GM19468 (cell line): ENCODE data around the gene LRRC37B.
"Not testable (repeated sequence)": the region's sequence is repeated elsewhere in the genome, so short reads cannot be mapped to it uniquely, and the experiment has no call there.

ENCODE experiments used
- ATAC-seq: cut with Tn5 transposase; IDR thresholded peaks from one replicate; pipeline ENCODE4 v1.9.1; 2021; ENCODE audit warnings: mild to moderate bottlenecking, moderate library complexity, moderate number of reproducible peaks; ENCODE audit not compliant: unreplicated experiment; ENCODE audit errors: extremely low read depth

Gene LRRC37B

DNA sequence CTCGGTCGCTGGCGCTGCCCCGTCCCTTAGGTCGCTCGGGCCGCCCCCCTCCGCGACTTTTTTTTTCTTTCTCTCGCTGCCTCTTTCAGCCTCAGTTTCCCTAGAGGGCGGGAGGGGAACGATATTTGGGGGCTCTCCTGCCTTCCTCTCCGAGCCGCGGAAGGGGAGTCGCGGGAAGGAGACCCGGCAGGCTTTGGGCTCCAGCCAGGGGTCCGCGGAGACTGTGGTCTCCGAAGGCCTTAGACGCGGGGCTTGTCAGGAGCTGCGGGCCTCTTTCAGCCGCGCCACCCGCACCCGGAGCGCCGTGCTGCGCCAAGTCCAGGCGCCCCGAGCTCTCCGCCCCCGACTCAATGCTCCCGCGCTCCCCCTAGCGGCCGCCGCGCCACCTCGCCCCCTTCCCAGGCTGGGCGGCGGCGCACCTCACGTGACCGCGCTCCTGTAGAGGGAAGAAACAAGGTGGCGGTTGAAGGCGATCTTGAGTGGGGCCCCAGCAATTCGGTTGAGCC, at the start of gene LRRC37B:
Gene LRRC37B, plus strand, starts transcription at position 427 of the 506 bp plus-strand sequence. CDS start 14,010 bp downstream, outside the sequence.
- ATAC-seq, result no peak

DNA sequence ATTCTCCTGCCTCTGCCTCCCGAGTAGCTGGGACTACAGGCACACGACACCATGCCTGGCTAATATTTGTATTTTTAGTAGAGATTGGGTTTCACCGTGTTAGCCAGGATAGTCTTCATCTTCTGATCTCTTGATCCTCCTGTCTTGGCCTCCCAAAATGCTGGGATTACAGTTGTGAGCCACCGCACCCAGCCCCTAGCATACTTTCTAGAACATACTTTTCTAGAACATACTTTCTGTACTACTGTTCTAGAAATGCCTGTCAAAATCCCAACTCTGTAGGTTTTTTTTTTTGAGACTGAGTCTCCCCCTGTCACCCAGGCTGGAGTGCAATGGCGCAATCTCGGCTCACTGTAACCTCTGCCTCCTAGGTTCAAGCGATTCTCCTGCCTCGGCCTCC, 43.1 kb upstream of the LRRC37B start:
- not testable (repeated sequence) for ATAC-seq

DNA sequence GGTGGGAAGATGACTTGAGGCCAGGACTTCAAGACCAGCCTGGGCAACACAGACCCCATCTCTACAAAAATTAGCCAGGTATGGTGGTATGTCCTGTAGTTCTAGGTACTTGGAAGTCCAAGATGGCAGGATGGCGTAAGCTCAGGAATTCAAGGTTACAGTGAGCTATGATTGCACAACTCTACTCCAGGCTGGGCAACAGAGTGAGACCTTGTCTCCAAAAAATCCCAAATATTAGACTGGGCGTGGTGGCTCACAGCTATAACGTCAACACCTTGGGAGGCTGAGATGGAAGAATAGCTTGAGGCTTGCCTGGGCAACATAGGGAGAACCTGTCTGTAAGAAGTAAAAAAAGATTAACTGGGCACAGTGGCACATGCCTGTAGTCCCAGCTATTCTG, 39.5 kb upstream of the LRRC37B start:
- ATAC-seq, result no peak

DNA sequence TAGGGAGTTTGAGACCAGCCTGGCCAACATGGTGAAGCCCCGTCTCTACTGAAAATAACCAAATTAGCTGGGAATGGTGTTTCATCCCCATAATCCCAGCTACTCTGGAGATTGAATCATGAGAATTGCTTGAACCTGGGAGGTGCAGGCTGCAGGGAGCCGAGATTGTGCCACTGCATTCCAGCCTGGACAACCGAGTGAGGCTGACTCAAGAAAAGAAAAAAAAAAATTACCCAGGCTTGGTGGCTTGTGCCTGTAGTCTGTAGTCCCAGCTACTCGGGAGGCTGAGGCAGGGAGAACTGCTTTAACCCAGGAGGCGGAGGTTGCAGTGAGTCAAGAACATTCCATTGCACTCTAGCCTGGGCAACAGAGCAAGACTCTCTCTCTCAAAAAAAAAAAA, 36.8 kb upstream of the LRRC37B start:
- not testable (repeated sequence) for ATAC-seq

DNA sequence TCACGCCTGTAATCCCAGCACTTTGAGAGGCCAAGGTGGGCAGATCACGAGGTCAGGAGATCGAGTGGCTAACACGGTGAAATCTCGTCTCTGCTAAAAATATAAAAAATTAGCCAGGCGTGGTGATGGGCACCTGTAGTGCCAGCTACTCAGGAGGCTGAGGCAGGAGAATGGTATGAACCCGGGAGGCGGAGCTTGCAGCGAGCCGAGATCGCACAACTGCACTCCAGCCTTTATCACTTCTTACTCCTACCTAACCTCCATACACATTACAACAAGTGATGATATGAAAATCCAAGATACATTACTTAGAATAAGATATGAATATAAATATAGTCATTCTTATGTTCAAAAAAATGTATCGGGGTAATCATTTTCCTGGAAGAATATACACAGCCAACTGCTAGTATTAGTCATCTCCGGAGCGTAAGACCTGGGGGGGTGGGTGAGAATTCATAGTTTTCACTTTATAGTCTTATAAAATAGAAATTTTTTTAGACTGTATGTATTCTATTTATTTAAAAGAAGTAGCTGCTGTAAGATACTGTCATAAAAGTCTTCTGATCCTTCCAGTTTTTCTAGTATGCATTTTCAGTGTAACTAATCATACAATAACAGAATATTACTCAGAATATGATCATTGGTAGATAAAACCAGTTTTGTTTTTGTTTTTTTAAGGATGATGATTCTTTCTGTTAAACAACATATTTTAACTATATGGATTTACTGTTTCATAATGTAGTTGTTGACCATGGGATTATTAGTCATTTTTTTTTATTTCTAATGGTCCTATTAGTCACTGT, 32.7 kb upstream of the LRRC37B start:
- not testable (repeated sequence) for ATAC-seq

DNA sequence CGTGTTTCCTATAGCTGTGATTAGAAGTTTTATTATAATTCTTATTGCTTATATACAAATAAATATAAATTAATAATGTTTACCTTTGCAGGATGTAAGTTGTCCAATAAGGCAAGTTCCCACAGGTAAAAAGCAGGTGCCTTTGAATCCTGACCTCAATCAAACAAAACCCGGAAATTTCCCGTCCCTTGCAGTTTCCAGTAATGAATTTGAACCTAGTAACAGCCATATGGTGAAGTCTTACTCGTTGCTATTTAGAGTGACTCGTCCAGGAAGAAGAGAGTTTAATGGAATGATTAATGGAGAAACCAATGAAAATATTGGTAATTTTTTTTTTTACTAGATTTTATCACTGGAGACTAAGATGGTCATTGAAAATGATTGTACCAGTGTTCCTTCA, 31.8 kb upstream of the LRRC37B start:
- ATAC-seq, result not testable (repeated sequence)

DNA sequence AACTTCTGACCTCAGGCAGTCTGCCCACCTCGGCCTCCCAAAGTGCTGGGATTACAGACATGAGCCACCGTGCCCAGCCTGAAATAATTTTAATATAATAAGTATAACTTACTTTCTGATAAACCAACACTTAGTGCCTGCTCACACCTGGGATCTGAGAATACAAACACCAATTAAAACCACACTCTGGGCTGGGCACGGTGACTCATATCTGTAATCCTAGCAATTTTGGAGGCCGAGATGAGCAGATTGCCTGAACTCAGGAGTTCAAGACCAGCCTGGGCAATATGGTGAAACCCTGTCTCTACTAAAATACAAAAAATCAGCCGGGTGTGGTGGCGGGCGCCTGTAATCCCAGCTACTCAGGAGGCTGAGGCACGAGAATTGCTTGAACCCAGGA, 15.4 kb upstream of the LRRC37B start:
- not testable (repeated sequence) for ATAC-seq

DNA sequence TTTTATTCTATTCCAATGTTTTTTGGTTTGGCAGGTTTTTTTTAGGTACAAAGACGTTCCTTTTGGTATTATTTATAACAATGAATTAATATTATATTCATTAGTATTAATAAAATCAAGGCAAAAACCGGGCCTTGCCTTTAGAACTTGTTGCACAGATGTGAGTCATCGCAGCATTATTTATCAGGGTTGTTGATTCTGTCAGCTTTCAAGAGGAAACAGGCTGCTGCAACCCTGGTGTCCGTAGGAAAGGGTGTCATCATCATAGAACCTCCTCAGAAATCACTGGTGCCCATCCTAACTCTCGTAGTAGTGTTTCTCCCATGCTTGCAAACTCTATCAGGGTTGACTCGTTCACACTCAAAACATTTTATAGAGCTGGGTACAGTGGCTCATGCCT, 10.2 kb upstream of the LRRC37B start:
- ATAC-seq, result no peak

DNA sequence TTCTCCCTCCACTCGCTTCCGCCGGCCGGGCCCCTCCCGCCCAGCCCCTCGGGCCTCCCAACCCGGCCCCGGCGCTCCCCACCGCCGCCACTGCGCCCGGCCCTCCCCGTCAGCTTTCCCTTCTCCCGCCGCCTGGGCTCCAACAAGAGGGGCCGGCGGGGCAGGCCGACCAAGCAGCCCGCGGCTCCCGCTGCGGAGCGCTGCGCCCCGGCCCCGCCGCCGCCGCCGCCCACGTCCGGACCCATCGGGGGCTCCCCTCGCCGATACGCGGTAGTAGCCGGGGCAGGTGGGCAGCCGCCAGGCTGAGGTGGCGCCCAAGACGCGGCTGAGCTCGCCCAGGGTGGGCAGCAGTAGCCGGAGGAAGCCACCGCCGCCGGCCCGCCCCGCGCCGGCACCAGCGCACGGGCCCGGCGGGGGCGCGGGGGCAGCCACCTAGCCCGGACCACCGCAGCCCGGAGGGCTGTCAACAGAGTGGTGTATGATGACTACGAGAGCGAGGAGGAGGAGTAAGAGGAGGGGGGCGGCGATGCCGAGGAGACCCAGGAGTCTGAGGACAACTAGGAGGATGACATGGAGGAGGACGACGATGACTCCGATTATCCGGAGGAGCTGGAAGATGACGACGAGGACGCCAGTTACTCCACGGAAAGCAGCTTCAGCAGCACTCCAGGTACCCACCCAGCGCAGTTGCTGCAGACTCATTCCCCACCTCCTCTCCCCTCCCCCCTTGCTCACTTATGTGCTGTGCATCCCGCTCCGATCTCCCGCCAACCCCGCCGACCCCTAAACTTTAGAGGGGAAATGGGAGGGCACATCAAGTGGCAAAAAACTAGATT, 498 bp downstream of the LRRC37B start:
- ATAC-seq, result no peak

DNA sequence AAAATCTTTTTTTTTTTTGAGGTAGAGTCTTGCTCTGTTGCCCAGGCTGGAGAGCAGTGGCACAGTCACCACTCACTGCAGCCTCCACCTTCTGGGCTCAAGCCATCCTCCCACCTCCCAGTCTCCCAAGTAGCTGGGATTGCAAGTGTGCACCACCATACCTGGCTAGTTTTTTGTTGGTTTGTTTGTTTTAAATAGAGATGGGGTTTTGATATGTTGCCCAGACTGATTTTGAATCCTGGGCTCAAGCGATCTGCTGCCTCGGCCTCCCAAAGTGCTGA, 2.0 kb downstream of the LRRC37B start:
- no peak for ATAC-seq

DNA sequence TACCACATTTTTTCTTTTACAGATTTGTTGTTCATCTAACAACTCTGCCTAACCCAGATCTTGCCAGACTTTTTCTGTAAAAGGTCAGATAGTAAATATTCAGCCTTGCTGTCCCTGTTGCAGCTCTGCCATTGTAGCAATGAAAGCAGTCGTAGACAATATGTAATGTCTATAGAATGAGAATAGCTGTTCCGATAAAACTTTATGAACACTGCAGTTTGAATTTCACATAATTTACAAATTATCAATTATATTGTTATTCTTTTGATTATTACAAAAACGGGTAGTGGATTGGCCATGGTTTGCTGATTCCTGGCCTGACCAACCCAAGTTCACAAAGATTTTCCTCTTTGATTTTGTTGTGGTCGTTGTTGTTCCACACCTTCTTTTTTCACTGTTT, 2.9 kb downstream of the LRRC37B start:
- ATAC-seq, result no peak

DNA sequence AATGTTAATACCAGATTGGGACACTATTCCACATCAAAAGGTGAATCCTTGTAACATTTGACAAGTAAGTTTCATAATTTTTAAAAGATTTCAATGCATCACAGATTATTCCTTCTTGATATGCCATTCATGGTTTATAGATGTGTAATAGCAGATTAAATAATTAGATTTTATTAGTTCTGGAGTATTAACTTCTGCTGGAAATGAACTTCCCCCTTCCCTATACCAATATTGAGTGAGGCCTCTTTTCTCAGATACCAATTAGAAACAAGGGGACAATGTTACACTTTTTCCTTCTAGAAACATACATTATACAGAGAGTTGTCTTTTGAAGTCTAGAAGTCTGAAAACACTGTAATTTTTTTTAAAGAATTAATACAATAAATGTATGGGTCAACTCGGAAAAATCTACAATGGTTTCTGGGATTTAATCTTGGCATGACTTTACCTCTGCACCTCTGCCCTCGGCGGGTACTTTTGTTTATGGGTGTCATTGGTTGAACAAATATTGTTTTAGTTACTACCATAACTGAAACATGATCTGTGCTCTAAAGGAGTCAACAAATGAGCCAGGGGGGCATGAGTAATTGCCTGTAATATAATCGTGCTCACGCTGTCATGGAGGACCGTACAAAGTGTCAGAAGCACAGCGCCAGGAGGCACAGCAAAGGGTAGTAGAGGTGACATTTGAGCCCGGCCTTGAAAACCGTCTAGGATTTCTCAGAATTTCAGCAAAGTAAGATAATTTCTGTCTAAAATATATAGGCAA, 8.2 kb downstream of the LRRC37B start:
- no peak for ATAC-seq

DNA sequence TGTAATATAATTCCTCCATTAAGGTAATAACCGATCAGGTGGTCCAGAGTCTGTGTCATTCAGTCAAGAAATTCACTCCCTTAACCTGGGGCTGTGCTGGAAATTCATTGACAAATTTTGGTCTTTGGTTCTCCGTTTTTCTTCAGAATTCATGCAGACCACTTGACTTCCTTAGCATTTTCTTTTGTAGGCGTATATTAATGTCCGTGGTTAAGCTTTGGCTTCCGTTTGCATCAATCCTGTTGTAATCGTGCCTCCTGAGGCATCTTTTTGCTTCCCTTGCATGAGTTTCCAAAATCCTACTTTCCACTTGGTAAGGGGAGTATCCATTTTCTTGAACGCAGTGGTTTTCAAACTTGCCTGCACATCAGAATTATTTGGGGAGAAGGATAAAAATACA, 9.0 kb downstream of the LRRC37B start:
- ATAC-seq, result no peak

DNA sequence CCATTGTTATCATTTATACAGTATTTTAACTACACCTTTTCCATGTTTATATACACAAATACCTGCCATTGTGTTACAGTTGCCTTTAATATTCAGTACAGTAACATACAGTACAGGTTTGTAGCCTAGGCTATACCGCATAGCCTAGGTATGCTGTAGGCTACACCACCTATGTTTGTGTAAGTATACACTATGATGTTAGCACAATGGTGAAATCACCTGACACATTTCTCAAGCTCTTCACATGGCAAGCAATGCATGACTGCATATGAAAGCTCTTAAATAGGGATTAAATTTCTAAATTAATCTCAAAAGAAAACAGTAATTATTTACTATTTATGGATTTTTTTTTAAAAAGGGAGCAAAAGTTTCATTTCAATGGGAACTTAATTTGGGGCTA, 12.0 kb downstream of the LRRC37B start:
- no peak for ATAC-seq

DNA sequence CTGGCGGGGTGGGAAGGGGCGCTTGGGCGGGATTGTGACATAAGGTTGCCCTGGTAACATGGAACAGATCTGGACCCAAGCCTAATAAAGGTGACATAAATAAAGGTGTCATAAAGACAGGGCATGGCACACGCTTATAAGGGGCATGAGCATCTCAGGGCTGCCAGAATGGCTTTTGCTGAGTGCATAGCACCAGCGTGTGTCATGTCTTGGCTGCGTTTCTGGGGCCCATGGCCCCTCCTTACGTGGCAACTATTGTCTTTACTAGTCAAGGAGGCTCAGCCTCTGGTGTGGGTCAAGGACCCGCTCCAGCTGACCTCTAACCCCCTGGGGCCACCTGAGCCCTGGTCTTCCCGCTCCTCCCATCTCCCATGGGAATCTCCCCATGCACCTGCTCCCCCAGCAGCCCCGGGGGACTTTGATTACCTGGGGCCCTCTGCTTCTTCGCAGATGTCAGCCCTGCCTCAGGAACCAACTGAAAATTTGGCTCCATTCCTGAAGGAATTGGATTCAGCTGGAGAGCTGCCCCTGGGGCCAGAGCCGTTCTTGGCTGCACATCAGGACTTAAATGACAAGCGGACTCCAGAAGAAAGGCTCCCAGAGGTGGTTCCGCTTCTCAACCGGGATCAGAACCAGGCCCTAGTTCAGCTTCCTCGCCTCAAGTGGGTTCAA, 13.9 kb downstream of the LRRC37B start:
- no peak for ATAC-seq

DNA sequence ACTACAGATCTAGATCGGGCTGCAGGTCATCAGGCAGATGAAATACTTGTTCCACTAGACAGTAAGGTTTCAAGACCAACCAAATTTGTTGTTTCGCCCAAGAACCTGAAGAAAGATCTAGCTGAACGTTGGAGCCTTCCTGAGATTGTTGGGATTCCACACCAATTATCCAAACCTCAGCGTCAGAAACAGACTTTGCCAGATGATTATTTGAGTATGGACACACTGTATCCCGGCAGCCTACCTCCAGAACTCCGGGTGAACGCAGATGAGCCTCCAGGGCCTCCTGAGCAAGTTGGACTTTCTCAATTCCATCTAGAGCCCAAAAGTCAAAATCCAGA, 14.4 kb downstream of the LRRC37B start:
- no peak for ATAC-seq

DNA sequence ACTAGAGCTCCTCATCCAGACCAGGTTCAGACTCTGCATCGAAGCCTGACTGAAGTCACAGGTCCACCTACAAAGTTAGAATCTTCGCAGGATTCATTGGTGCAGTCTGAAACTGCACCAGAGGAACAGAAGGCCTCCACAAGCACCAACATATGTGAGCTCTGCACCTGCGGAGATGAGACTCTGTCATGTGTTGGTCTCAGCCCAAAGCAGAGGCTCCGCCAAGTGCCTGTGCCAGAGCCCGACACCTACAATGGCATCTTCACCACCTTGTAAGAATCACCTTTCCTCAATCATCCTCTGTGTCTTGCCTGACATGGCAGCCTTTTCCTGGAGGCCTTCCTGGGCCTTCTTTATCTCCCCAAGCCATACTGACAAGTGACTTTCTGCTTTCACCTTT, 15.4 kb downstream of the LRRC37B start:
- ATAC-seq, result not testable (repeated sequence)

DNA sequence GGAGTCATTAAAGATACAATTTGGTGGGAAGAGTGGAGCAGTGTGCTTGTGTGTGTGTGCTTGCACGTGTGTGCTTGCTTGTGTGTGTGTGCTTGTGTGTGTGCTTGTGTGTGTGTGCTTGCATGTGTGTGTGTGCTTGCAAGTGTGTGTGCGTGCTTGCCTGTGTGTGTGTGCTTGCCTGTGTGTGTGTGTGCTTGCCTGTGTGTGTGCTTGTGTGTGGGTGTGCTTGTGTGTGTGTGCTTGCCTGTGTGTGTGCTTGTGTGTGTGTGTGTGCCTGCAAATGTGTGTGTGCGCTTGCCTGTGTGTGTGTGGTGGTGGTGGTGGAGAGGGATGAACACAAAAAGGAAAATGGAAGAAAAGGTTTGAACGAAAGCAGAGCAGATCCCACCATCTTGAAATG, 20.1 kb downstream of the LRRC37B start:
- not testable (repeated sequence) for ATAC-seq

DNA sequence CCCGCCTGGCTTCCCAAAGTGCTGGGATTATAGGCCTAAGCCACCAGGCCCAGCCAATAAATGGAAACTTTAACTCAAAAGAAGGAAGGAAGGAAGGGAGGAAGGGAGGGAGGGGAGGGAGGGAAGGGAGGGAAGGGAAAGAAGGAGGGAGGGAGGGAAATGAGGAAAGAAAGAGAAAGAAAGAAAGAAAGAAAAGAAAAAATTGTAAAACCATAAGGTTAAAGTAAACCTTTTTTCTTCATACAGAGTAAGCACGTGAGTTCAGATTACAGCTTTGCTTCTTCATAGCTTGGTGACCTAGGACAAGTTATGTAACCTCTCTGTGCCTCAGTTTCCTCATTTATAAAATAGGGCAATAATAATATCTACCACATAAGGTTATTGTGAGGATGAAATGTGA, 26.0 kb downstream of the LRRC37B start:
- no peak for ATAC-seq

DNA sequence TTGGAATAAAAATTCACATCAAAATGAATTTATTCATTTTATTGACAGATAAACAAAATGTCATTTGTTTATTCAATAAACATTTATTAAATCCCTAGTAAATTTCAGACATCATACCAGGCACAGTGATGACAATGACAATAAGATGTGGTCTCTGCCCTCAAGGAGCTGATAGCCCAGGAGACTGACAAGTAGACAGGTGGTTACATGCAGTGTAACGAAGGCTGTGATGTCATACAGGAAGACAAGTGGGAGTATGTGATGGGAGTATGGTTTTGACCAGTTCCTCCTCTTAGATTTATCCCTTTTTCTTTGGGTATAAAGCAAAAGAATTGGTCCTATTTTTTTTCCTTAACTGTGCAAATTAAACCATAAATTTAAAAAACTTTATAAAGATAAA, 26.6 kb downstream of the LRRC37B start:
- not testable (repeated sequence) for ATAC-seq
